GM04504 (cell line): ENCODE data around the gene FLT3.
"Not testable (repeated sequence)": the region's sequence is repeated elsewhere in the genome, so short reads cannot be mapped to it uniquely, and the experiment has no call there.

Experiments used
- DNase-seq: peaks from one replicate; pipeline ENCODE4 v3.0.0-alpha.2; 2012; ENCODE audit warnings: low read depth

Gene FLT3

DNA sequence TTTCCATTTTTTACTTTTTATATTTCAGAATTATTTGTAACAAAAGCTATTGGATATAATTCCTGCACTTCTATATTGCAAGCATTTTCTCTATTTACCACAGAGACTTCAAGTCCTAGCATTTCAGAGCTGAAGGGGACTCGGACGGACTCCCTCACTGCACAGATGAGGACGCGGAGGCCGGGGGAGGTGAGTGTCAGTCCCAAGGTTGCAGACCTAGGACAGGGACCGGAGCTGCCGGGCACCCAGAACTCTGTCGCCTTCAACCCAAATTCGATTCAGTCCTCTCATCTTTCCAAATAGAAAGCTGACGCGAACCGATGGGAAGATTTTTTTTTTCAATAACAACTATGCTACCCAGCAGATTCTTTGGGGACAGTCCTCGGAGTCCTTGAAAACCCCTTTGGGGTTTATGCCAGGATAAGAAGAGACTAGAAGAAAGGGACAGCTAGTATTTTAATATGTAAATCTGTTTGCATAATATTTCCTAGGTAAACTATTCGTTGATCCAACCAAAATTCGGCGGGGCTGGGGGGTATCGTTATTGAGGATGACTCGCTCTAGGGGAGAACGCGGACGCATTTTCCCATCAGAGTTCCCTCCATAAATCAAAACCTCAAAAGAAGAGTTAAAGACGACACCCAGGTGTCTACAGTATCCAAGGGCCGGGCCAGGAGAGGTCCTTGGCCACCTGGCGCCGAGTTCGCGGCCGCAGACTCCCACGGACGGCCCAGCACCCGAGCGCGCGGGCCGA lies 803 bp downstream of the FLT3 start:
- DNase-seq = no peak

DNA sequence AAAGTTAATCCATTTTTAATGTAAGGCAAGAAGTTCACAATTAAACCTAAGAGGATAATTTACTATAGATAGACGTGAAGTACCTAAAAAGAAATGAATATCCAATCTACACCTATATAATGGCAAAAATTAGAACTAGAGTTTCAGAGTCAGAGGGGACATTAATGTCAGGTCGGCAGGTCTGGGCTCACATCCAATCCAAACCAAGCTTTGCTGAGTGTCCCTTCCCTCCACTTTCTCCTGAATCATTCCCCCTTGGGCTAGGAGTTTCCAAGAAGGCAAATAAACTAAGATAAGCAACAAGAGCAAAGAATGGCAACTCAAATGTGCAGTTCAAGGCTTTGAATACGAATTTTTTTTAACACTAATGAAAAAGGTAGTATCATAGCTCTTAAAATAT lies 2.9 kb downstream of the FLT3 start:
- no peak for DNase-seq

DNA sequence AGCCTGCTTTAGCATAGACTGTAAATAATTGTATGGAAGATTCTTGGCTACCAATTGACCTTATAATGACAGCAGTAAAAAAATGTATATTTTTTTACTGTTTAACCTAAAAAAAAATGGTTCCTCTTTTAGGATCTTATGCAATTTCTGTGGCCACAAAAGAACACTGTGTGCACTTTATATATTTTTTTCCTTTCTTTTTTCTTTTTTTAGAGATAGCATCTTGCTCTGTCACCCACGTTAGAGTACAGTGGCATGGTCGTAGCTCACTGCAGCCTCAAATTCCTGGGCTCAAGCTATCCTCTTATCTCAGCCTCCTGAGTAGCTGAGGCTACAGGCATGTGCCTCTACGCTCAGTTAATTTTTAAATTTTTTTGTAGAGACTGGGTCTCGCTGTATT lies 6.1 kb downstream of the FLT3 start:
- DNase-seq = no peak

DNA sequence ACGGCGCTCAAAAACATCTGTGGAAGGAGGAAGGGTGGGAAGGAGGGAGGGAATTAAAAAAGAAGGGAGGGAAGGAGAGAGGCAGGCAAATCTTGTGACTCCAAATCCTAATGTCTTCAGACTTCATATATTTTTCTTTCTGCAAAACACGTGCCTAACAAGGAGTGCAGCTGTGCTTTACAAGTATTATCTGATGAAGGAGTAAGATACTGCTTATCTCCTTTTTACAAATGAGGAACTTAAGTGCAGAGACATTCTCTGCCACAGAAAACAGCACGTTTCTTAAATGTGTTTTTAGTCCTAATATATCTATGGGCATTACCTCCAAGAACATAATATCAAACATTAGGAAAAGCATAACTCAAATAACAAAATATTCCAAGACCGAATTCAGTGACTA lies 6.5 kb downstream of the FLT3 start:
- DNase-seq = no peak

GRCh38 chr13:28092431-28092830 lies 7.9 kb downstream of the FLT3 start:
- DNase-seq = no peak

GRCh38 chr13:28089065-28089464 lies 11.3 kb downstream of the FLT3 start:
- DNase-seq = no peak

DNA sequence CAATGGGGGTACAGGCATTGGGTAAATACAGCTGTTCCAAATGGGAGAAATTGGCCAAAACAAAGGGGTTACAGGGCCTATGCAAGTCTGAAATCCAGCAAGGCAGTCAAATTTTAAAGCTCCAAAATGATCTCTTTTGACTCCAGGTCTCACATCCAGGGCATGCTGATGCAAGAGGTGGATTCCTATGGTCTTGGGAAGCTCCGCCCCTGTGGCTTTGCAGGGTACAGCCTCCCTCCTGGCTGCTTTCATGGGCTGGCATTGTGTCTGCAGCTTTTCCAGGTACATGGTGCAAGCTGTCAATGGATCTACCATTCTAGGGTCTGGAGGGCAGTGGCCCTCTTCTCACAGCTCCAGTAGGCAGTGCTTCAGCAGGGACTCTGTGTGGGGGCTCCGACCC lies 22.6 kb downstream of the FLT3 start:
- not testable (repeated sequence) for DNase-seq

GRCh38 chr13:28077231-28077630 lies 23.1 kb downstream of the FLT3 start:
- no peak for DNase-seq

DNA sequence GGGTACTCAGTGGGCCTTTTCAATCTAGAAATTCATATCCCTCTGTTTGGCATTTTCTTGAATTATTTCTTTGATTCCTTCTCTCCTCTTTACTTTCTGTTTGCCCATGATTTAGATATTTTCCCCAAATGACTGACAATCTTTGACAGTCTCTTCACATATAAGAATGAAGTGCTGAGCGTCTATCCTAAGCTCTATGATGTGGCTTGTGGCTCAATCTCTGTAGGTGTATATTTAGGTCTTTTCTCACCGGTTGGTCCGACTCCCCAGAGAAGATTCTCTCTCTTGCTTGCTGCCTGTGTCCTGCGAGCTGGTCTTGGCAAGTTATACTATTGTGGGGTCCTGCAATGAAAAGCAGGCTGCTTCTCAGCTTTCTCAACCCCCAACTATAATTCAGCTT lies 29.0 kb downstream of the FLT3 start:
- no peak for DNase-seq

- no peak for DNase-seq
These were observed 32.9 kb downstream of the FLT3 start for GRCh38 chr13:28067491-28067890.

DNA sequence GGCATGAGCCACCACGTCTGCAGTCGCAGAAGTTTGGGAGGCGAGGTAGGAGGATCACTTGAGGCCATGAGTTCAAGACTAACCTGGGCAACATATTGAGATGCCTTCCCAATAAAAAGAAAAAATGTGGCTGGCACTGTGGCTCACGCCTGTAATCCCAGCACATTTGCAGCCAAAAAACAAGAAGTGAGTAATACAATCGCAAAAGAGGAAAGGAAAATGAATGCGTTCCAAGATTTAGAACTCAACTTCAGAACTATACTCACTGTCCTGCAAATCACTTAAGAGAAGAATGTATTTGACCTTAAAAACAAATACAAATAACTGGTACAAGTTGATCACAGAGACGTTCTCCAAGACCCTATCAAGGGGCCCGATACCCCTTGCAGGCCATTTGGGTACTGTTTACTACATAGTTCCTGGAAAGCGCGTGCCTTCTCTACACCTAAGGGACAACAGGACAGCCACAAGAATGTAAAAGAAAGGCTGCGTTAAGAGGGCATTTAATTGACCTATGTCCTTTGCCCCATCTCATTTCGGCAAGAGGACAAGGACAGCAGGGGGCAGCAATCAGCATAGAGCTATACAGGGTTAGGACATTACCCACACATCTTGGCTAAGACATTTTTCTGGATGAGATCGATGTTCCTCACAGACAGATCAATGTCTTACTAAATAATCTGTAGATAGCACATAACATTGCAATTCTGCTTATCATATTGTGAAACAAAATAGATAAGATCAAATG lies 41.3 kb downstream of the FLT3 start:
- no peak for DNase-seq

DNA sequence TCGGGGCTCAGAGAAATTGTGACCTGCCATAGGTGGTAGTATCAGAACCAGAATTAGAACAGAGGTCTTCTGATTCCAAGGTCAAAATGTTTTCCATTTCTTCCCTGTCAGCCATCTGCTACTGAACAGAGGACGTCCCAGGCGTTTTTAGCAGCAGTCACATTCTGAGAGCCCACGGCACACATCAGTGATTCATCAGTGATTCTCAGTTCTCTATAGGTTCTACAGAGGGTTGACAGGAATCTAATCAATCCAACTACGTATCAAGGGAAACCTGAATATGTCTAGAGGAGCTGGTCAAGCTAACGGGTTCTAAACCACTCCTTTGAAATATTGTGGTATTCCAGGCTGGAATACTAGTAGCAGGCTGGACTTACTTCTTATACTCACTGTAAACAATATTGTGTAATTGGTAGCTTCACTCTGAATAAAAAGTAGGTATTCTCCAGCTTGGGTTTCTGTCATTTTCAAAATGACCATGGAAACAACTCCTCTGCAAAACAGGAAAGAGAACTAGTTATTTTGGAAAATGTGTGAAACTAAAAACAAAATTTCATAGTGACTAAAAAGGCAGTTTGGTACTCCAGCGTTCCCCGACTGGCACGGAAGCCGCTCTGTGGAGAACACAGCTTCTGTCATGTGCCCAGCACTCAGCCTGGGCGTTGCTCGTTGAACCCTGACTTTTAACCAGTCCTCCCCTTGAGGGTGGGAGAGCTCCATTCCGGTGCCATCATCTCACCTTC lies 43.2 kb downstream of the FLT3 start:
- no peak for DNase-seq

DNA sequence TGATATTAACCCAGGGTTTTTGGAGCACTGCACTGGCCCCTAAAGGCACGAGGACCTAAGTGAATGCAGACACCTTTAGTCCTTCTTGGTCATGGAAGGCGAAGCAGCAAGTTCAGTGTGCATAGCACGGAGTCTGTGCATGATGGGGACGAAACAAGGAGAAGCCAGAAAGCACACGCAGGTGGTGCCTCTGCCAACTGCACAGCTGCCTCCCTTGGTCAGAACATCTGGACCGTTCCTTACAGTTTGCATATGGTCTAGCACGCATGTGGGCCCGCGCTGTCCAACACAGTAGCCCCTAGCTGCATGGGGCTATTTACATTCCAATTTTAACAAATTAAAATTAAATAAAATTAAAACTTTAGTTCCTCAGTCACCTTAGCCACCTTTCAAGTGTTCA lies 44.0 kb downstream of the FLT3 start:
- DNase-seq = no peak

DNA sequence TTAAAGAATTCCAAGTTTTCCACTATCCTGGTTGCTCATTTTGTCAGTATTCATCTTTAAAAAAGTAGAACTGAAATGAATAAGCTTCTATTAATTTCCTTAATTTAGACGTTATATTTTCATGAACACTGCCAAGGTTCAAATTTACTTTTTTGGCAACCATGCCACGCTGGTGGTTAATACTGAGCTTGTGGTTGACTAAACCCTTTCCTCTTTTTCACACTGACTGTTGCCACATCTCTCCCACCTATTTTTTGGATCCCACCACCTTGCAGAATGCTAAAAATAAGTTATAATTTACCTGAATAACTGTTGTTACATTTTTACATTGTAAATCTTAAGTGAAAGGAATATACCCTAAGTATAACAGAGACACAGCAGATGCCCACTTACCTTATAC lies 45.0 kb downstream of the FLT3 start:
- DNase-seq = no peak

- no peak for DNase-seq
These were observed 47.4 kb downstream of the FLT3 start for GRCh38 chr13:28052945-28053344.

GRCh38 chr13:28049880-28050875 lies 50.2 kb downstream of the FLT3 start:
- DNase-seq = no peak

GRCh38 chr13:28049215-28049614 lies 51.2 kb downstream of the FLT3 start:
- no peak for DNase-seq

GRCh38 chr13:28048768-28049167 lies 51.6 kb downstream of the FLT3 start:
- DNase-seq = no peak

DNA sequence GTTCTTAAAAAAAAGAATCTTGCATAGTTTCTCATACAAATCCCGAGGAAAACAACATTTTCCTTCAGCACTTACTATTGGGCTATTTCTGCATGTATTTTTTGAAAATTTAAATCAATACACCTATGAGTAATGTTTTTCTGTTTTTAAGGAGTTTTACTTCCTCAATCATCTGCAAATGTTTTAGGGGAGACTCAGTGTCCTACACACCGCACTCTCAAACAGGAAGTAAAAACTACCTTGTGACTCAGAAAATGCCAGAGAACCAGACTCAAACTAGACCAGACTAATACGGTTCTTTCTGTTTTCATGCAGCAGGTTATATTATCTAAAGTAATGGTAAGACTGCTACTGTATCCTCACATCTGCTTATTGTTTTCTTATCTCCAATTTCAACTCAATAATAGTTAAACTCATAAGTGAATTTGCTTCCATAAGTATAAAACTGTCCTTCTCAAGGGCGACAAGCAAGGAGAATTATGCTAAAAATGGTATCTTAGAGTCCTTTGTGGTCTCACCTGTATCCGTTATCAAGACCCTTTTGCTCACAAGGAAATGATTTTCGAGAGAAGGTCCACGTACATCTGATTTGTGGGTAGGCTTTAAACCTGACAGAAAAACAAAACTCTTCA lies 52.5 kb downstream of the FLT3 start:
- no peak for DNase-seq

- peak; percentile 46 for DNase-seq
These were observed 53.4 kb downstream of the FLT3 start for GRCh38 chr13:28046981-28047380.

- no peak for DNase-seq
These were observed 54.5 kb downstream of the FLT3 start for GRCh38 chr13:28045861-28046260.
